Ishikawa (cell line): Measurements from ENCODE around the gene HNMT.

Experiments
- CEBPB ChIP-seq: IDR thresholded peaks from 2 replicates; pipeline ENCODE4 v1.6.1; 2012
- CREB1 ChIP-seq: IDR thresholded peaks from 2 replicates; pipeline ENCODE4 v1.6.1; 2012; ENCODE audit warnings: low read depth
- EGR1 ChIP-seq: IDR thresholded peaks from 2 replicates; pipeline ENCODE4 v1.6.1; 2012
- EP300 ChIP-seq: IDR thresholded peaks from 2 replicates; pipeline ENCODE4 v1.6.1; 2012; ENCODE audit warnings: borderline replicate concordance
- FOXM1 ChIP-seq: IDR thresholded peaks from 2 replicates; pipeline ENCODE4 v1.6.1; 2012; ENCODE audit warnings: low read depth, borderline replicate concordance
- NFIC ChIP-seq: IDR thresholded peaks from 2 replicates; pipeline ENCODE4 v1.6.1; 2012
- RAD21 ChIP-seq: IDR thresholded peaks from 2 replicates; pipeline ENCODE4 v1.6.1; 2012; ENCODE audit warnings: low read depth
- TAF1 ChIP-seq: IDR thresholded peaks from 2 replicates; pipeline ENCODE4 v1.6.1; 2012; ENCODE audit warnings: low read depth, mild to moderate bottlenecking
- TCF12 ChIP-seq: IDR thresholded peaks from 2 replicates; pipeline ENCODE4 v1.6.1; 2012; ENCODE audit warnings: low read depth
- TEAD4 ChIP-seq: IDR thresholded peaks from 2 replicates; pipeline ENCODE4 v1.6.1; 2012
- YY1 ChIP-seq: IDR thresholded peaks from 2 replicates; pipeline ENCODE4 v1.6.1; 2012; ENCODE audit warnings: low read depth
- ZBTB7A ChIP-seq: IDR thresholded peaks from 2 replicates; pipeline ENCODE4 v1.6.1; 2012; ENCODE audit warnings: low read depth
- TF ChIP-seq, protein P1 (sequence below): IDR thresholded peaks from 2 replicates; pipeline ENCODE4 v1.6.1; 2012
- TF ChIP-seq, protein P2 (sequence below): IDR thresholded peaks from 2 replicates; pipeline ENCODE4 v1.6.1; 2012
- TF ChIP-seq, protein P3 (sequence below): IDR thresholded peaks from 2 replicates; pipeline ENCODE4 v1.6.1; 2012; ENCODE audit warnings: low read depth, mild to moderate bottlenecking

The HNMT gene

DNA sequence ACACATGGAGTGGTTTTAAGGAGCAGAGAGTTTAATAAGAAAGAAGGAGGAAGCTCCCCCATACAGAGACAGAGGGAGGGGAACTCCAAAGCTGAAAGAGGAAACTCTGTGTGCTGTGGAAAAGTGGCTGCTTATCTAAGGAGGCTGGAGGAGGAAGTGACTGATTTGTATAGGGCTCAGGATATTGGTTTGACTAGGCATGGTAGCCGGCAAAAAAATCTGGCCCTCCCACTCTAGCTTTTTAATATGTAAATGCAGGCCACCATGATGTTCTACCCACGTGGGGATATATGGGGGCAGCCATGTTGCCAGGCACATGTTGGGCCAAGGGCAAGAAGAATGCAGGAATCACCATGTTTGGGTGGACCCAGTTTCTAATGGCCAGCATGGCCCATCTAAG lies 64.3 kb downstream of the HNMT start:
- TF ChIP-seq EP300 (no peak), CEBPB (no peak), TAF1 (no peak), NFIC (no peak), ZBTB7A (no peak)
- TF ChIP-seq, protein P1, sequence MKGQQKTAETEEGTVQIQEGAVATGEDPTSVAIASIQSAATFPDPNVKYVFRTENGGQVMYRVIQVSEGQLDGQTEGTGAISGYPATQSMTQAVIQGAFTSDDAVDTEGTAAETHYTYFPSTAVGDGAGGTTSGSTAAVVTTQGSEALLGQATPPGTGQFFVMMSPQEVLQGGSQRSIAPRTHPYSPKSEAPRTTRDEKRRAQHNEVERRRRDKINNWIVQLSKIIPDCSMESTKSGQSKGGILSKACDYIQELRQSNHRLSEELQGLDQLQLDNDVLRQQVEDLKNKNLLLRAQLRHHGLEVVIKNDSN: no peak

DNA sequence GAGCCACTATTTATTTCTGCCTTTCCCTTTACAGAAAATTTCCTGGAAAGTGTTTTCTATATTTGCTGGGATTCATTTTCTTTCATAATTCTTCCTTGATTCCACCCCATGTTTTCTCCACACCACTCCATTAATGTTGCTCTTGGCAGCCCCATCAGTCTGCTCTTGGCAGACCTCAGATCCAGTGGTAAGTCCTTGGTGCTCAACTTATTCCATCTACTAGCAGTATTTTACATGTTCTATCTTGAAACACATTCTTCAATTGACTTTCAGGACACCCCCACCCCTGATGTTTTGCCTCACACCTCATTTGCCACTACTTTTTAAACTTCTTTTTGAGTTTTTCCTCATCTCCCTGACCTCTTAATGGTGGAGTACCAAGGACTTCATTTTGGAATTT lies 65.0 kb downstream of the HNMT start:
- TF ChIP-seq, protein P1: no peak
- no peak for TF ChIP-seq TAF1
- no peak for TF ChIP-seq NFIC
- TF ChIP-seq, protein P2, sequence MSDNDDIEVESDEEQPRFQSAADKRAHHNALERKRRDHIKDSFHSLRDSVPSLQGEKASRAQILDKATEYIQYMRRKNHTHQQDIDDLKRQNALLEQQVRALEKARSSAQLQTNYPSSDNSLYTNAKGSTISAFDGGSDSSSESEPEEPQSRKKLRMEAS: no peak
- TF ChIP-seq EP300: no peak
- no peak for TF ChIP-seq ZBTB7A
- TF ChIP-seq YY1: no peak
- TF ChIP-seq, protein P3, sequence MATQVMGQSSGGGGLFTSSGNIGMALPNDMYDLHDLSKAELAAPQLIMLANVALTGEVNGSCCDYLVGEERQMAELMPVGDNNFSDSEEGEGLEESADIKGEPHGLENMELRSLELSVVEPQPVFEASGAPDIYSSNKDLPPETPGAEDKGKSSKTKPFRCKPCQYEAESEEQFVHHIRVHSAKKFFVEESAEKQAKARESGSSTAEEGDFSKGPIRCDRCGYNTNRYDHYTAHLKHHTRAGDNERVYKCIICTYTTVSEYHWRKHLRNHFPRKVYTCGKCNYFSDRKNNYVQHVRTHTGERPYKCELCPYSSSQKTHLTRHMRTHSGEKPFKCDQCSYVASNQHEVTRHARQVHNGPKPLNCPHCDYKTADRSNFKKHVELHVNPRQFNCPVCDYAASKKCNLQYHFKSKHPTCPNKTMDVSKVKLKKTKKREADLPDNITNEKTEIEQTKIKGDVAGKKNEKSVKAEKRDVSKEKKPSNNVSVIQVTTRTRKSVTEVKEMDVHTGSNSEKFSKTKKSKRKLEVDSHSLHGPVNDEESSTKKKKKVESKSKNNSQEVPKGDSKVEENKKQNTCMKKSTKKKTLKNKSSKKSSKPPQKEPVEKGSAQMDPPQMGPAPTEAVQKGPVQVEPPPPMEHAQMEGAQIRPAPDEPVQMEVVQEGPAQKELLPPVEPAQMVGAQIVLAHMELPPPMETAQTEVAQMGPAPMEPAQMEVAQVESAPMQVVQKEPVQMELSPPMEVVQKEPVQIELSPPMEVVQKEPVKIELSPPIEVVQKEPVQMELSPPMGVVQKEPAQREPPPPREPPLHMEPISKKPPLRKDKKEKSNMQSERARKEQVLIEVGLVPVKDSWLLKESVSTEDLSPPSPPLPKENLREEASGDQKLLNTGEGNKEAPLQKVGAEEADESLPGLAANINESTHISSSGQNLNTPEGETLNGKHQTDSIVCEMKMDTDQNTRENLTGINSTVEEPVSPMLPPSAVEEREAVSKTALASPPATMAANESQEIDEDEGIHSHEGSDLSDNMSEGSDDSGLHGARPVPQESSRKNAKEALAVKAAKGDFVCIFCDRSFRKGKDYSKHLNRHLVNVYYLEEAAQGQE: no peak
- TF ChIP-seq TEAD4: no peak

DNA sequence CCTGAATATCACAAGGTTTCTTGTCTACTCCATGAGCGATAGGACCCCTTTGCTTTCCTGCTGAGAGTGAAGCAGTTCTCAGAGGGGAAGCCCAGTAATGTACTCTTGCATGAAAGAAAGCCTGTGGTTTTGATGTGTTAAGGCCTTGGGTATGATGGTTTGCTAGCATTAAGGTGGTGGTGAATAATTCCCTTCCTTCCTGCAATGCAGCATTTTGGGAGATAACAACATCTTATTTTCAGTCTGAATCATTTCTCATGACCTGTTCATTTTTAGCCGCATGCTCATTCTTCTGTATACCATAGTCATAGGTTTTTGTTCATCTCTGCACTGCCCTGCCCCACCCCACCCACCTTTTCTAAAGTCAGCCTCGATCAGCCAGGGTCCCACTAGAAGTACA lies 66.2 kb downstream of the HNMT start:
- TF ChIP-seq TCF12 (no peak), ZBTB7A (no peak), TAF1 (no peak), FOXM1 (no peak), RAD21 (no peak), CREB1 (no peak), TEAD4 (no peak), CEBPB (no peak), NFIC (no peak), EGR1 (no peak), YY1 (no peak), EP300 (no peak)
- TF ChIP-seq, protein P2: no peak
- TF ChIP-seq, protein P3: no peak
- TF ChIP-seq, protein P1: no peak

DNA sequence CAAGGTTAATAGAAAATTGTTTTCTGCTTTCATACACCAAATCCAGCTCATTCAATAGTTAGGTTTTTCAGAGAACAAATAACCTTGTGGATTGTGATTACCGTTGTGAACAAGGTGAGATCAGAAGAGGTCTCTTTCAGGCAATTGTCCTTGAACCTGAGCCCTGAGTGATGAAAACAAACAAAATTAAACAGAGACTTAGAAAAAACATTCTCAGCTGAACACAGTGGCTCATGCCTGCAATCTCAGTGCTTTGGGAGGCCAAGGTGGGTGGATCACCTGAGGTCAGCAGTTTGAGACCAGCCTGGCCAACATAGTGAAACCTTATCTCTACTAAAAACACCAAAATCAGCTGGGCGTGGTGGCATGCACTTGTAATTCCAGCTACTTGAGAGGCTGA lies 68.1 kb downstream of the HNMT start:
- TF ChIP-seq YY1 (no peak), NFIC (no peak), EP300 (no peak), EGR1 (no peak), TCF12 (no peak), ZBTB7A (no peak), TAF1 (no peak), TEAD4 (no peak), RAD21 (no peak), CREB1 (no peak), CEBPB (no peak), FOXM1 (no peak)
- TF ChIP-seq, protein P2: no peak
- TF ChIP-seq, protein P3: no peak
- TF ChIP-seq, protein P1: no peak
